H9 (cell line): ENCODE measurements around the gene NSMF. TPM values are rescaled to one million over a fixed set of nuclear protein-coding genes. Genes with fewer than 3 reads are reported as not detected.

Source experiments
- DNase-seq: peaks from one replicate; pipeline ENCODE4 v3.0.0-alpha.2; 2017
- H2AFZ ChIP-seq: one replicate; pipeline ENCODE4 v1.6.1; 2013; ENCODE audit warnings: mild to moderate bottlenecking, low read length, control low read depth, moderate library complexity
- H2AK5ac ChIP-seq: 2 replicates; pipeline ENCODE4 v1.6.1; 2013; ENCODE audit warnings: low read length, control low read depth, mixed read lengths; ENCODE audit not compliant: insufficient read length
- H2BK120ac ChIP-seq: one replicate; pipeline ENCODE4 v1.6.1; 2013; ENCODE audit warnings: low read depth, mild to moderate bottlenecking, low read length, control low read depth, inconsistent platforms; ENCODE audit not compliant: poor library complexity, severe bottlenecking
- H2BK12ac ChIP-seq: 2 replicates; pipeline ENCODE4 v1.6.1; 2013; ENCODE audit warnings: low read length, control low read depth, mixed read lengths, low read depth; ENCODE audit not compliant: insufficient read length
- H2BK15ac ChIP-seq: 2 replicates; pipeline ENCODE4 v1.6.1; 2013; ENCODE audit warnings: low read depth, low read length, control low read depth
- H2BK20ac ChIP-seq: one replicate; pipeline ENCODE4 v1.6.1; 2013; ENCODE audit warnings: low read depth, mild to moderate bottlenecking, low read length, control low read depth, inconsistent platforms; ENCODE audit not compliant: poor library complexity, severe bottlenecking
- H2BK5ac ChIP-seq: 2 replicates; pipeline ENCODE4 v1.6.1; 2013; ENCODE audit warnings: low read length, control low read depth, mixed read lengths; ENCODE audit not compliant: insufficient read length
- H3K14ac ChIP-seq: 2 replicates; pipeline ENCODE4 v1.6.1; 2013; ENCODE audit warnings: low read length, control low read depth; ENCODE audit not compliant: insufficient read depth
- H3K18ac ChIP-seq: 2 replicates; pipeline ENCODE4 v1.6.1; 2013; ENCODE audit warnings: low read depth, mild to moderate bottlenecking, mixed read lengths, low read length, control low read depth; ENCODE audit not compliant: insufficient read length
- H3K23ac ChIP-seq: 2 replicates; pipeline ENCODE4 v1.6.1; 2013; ENCODE audit warnings: low read length, control low read depth, mixed read lengths, low read depth; ENCODE audit not compliant: insufficient read length
- H3K23me2 ChIP-seq: 2 replicates; pipeline ENCODE4 v1.6.1; 2013; ENCODE audit warnings: low read depth, mild to moderate bottlenecking, mixed read lengths, low read length, control low read depth; ENCODE audit not compliant: insufficient read length, poor library complexity, severe bottlenecking
- H3K27ac ChIP-seq: 2 replicates; pipeline ENCODE4 v1.5.1; 2013; ENCODE audit warnings: low read length, control low read depth, mixed read lengths, low read depth; ENCODE audit not compliant: insufficient read length
- H3K27me3 ChIP-seq: 2 replicates; pipeline ENCODE4 v1.6.1; 2013; ENCODE audit warnings: low read length, control low read depth, inconsistent platforms; ENCODE audit not compliant: insufficient read depth
- H3K4ac ChIP-seq: 2 replicates; pipeline ENCODE4 v1.6.1; 2013; ENCODE audit warnings: low read depth, mild to moderate bottlenecking, control low read depth, inconsistent platforms, low read length, moderate library complexity
- H3K4me1 ChIP-seq: 2 replicates; pipeline ENCODE4 v1.6.1; 2013; ENCODE audit warnings: low read length, control low read depth, inconsistent platforms; ENCODE audit not compliant: insufficient read depth
- H3K4me2 ChIP-seq: 2 replicates; pipeline ENCODE4 v1.6.1; 2013; ENCODE audit warnings: low read length, control low read depth, mixed read lengths; ENCODE audit not compliant: insufficient read length, insufficient read depth
- H3K56ac ChIP-seq: 2 replicates; pipeline ENCODE4 v1.6.1; 2013; ENCODE audit warnings: low read depth, mild to moderate bottlenecking, mixed read lengths, low read length, control low read depth; ENCODE audit not compliant: insufficient read length
- H3K79me1 ChIP-seq: 2 replicates; pipeline ENCODE4 v1.6.1; 2013; ENCODE audit warnings: low read depth, mild to moderate bottlenecking, moderate library complexity, low read length, control low read depth, inconsistent platforms; ENCODE audit not compliant: insufficient read depth, poor library complexity, severe bottlenecking
- H3K79me2 ChIP-seq: 2 replicates; pipeline ENCODE4 v1.6.1; 2013; ENCODE audit warnings: low read length, control low read depth, inconsistent platforms; ENCODE audit not compliant: insufficient read depth
- H3K9ac ChIP-seq: 2 replicates; pipeline ENCODE4 v1.6.1; 2013; ENCODE audit warnings: low read length, control low read depth, mixed read lengths; ENCODE audit not compliant: insufficient read length; ENCODE audit errors: extremely low read depth
- H3K9me3 ChIP-seq: one replicate; pipeline ENCODE4 v1.6.1; 2013; ENCODE audit warnings: low read depth, low read length, inconsistent platforms; ENCODE audit not compliant: control insufficient read depth
- H3T11ph ChIP-seq: one replicate; pipeline ENCODE4 v1.6.1; 2013; ENCODE audit warnings: mild to moderate bottlenecking, low read length, control low read depth, inconsistent platforms
- H4K20me1 ChIP-seq: one replicate; pipeline ENCODE4 v1.6.1; 2013; ENCODE audit not compliant: control insufficient read depth, insufficient read length, insufficient read depth
- H4K5ac ChIP-seq: 2 replicates; pipeline ENCODE4 v1.6.1; 2013; ENCODE audit warnings: low read depth, mild to moderate bottlenecking, mixed read lengths, low read length, control low read depth; ENCODE audit not compliant: insufficient read length
- H4K8ac ChIP-seq: replicated peaks from 2 replicates; pipeline ENCODE4 v1.6.1; 2013; ENCODE audit warnings: low read length, control low read depth, mixed read lengths, low read depth; ENCODE audit not compliant: insufficient read length
- H4K91ac ChIP-seq: 2 replicates; pipeline ENCODE4 v1.6.1; 2013; ENCODE audit warnings: low read depth, mild to moderate bottlenecking, moderate library complexity, mixed read lengths, low read length, control low read depth; ENCODE audit not compliant: insufficient read length
- H3K27ac Mint-ChIP-seq, 3 experiments: 2 replicates in 2 of 3; 3 replicates in 1 of 3; pipeline ENCODE4 v1.8.0; 2020 to 2021; ENCODE audit warnings: mixed read lengths in 3 of 3, mild to moderate bottlenecking in 1 of 3, moderate library complexity in 1 of 3
- H3K27me3 Mint-ChIP-seq: 2 replicates; pipeline ENCODE4 v1.8.0; 2021; ENCODE audit warnings: low read depth, mild to moderate bottlenecking, moderate library complexity, mixed read lengths
- H3K36me3 Mint-ChIP-seq, 3 experiments: 2 replicates in 2 of 3; 3 replicates in 1 of 3; pipeline ENCODE4 v1.8.0; 2020 to 2021; ENCODE audit warnings: low read depth in 3 of 3, mixed read lengths in 3 of 3; ENCODE audit not compliant: insufficient read depth in 1 of 3
- H3K4me1 Mint-ChIP-seq, 2 experiments: 2 replicates each; pipeline ENCODE4 v1.8.0; 2020; ENCODE audit warnings: mixed read lengths in 2 of 2
- H3K4me3 Mint-ChIP-seq, 2 experiments: 2 replicates in 1 of 2; 3 replicates in 1 of 2; pipeline ENCODE4 v1.8.0; 2020 to 2021; ENCODE audit warnings: mild to moderate bottlenecking in 2 of 2, mixed read lengths in 2 of 2, moderate library complexity in 1 of 2
- H3K9me3 Mint-ChIP-seq, 2 experiments: 2 replicates in 1 of 2; 3 replicates in 1 of 2; pipeline ENCODE4 v1.8.0; 2020; ENCODE audit warnings: mild to moderate bottlenecking in 2 of 2, mixed read lengths in 2 of 2, moderate library complexity in 1 of 2
- WGBS: extraction: QIAGEN DNeasy Blood & Tissue Kit; methylation state at CpG from one replicate; pipeline ENCODE4 v1.1.7; 2013; ENCODE audit warnings: missing lambda C conversion rate, low lambda C conversion rate, mixed read lengths; ENCODE audit not compliant: insufficient read length; ENCODE audit errors: extremely low coverage; 5-methylcytosine and 5-hydroxymethylcytosine counted together
- total RNA-seq: library from RNA; stranded (reverse); gene quantifications from 2 replicates; pipeline ENCODE4 v1.2.1, GENCODE V29; 2021
- TF ChIP-seq, protein P1 (sequence below): fragments of 200-600 bp; sonication (generic); conservative IDR thresholded peaks from 3 replicates; pipeline ENCODE4 v1.8.0; 2021; ENCODE audit warnings: antibody characterized with exemption, mild to moderate bottlenecking

Gene NSMF
- total RNA-seq, 1 experiment from 2014 or later = 46.3 TPM

DNA sequence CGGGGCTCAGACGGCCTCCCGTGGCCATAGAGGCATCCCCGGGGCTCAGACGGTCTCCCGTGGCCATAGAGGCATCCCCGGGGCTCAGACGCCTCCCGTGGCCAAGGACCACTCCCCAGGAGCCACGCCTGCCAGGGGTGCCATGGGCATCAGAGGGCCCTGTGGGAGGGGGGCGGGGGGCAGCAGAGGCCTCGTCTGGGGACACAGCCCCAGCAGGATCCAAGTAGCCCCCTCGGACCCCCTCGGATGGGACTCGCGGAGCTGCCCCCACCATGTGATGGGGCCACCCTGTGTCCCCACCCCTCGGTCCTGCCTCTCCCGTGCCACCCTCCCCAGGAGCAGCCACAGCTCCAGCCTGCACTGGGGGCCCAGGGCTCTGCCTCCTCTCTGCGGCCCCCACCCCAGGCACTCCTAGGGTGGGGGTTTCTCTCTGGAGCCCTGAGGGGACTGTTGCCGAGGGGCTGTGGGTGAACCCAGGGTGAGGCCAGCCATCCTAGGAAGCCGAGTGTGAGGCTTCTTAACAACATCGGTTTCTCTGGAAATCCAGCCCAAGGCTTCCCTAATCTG, 20.5 kb downstream of the NSMF start:
- Mint-ChIP-seq H3K4me1 (peaks cover 0 to 2% of the 10 kb centered on the region in 2 experiments; a peak in 2 of 4 replicates), H3K27ac (no peak overlapping the region), H3K4me3 (no peak overlapping the region), H3K9me3 (0 out of 5 replicates have a peak, but pooled peaks cover 0 to 1% of the 10 kb centered on the region in 2 experiments), H3K27me3 (peaks cover 12% of the 10 kb centered on the region), H3K36me3 (no peaks in the 10 kb centered on the region)
- H3K14ac ChIP-seq = no peak overlapping the region
- no peak overlapping the region for H4K5ac ChIP-seq
- no peak overlapping the region for H2AK5ac ChIP-seq
- H3K27ac ChIP-seq = no peak overlapping the region
- H3K4me2 ChIP-seq = no peak overlapping the region
- H2BK20ac ChIP-seq = no peak overlapping the region
- no peak overlapping the region for H2BK12ac ChIP-seq
- H4K20me1 ChIP-seq = no peaks in the 10 kb centered on the region
- no peak overlapping the region for H3K18ac ChIP-seq
- no peak overlapping the region for H3K9ac ChIP-seq
- no peak overlapping the region for H2BK120ac ChIP-seq
- H3K9me3 ChIP-seq = no peaks in the 10 kb centered on the region
- WGBS = no CpG with 5 or more reads among the region's 22 CpGs
- no peak overlapping the region for H4K8ac ChIP-seq
- H3K23me2 ChIP-seq = no peaks in the 10 kb centered on the region
- H3K23ac ChIP-seq = no peak overlapping the region
- no peaks in the 10 kb centered on the region for H3K79me2 ChIP-seq
- H2BK15ac ChIP-seq = no peak overlapping the region
- no peaks in the 10 kb centered on the region for H3K27me3 ChIP-seq
- H4K91ac ChIP-seq = no peak overlapping the region
- H3T11ph ChIP-seq = no peak overlapping the region
- TF ChIP-seq, protein P1, sequence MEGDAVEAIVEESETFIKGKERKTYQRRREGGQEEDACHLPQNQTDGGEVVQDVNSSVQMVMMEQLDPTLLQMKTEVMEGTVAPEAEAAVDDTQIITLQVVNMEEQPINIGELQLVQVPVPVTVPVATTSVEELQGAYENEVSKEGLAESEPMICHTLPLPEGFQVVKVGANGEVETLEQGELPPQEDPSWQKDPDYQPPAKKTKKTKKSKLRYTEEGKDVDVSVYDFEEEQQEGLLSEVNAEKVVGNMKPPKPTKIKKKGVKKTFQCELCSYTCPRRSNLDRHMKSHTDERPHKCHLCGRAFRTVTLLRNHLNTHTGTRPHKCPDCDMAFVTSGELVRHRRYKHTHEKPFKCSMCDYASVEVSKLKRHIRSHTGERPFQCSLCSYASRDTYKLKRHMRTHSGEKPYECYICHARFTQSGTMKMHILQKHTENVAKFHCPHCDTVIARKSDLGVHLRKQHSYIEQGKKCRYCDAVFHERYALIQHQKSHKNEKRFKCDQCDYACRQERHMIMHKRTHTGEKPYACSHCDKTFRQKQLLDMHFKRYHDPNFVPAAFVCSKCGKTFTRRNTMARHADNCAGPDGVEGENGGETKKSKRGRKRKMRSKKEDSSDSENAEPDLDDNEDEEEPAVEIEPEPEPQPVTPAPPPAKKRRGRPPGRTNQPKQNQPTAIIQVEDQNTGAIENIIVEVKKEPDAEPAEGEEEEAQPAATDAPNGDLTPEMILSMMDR = no peak
- no peak overlapping the region for H3K56ac ChIP-seq
- no peaks in the 10 kb centered on the region for H3K79me1 ChIP-seq
- no peak overlapping the region for H2AFZ ChIP-seq
- H3K4ac ChIP-seq = no peak overlapping the region
- H2BK5ac ChIP-seq = no peak overlapping the region
- DNase-seq = no peak
- no peaks in the 10 kb centered on the region for H3K4me1 ChIP-seq
